HG02884 (cell line): ENCODE results near the gene NANOS3.

Source experiments
- ATAC-seq: cut with Tn5 transposase; IDR thresholded peaks from one replicate; pipeline ENCODE4 v1.9.1; 2021; ENCODE audit warnings: mild to moderate bottlenecking, moderate library complexity; ENCODE audit not compliant: unreplicated experiment

The NANOS3 gene

GRCh38 chr19:13861714-13862531 is 15.0 kb upstream of the NANOS3 start:
- ATAC-seq = peak; percentile 64

- ATAC-seq = no peak
These were observed 12.8 kb upstream of the NANOS3 start for GRCh38 chr19:13864046-13864666.

- no peak for ATAC-seq
These were observed 12.0 kb upstream of the NANOS3 start for GRCh38 chr19:13864667-13865570.

- ATAC-seq = no peak
These were observed 11.1 kb upstream of the NANOS3 start for GRCh38 chr19:13865571-13866462.

GRCh38 chr19:13866463-13867046 is 10.4 kb upstream of the NANOS3 start:
- ATAC-seq = no peak

GRCh38 chr19:13868663-13869062 is 8.3 kb upstream of the NANOS3 start:
- no peak for ATAC-seq

GRCh38 chr19:13869281-13869680 is 7.7 kb upstream of the NANOS3 start:
- ATAC-seq = no peak

GRCh38 chr19:13870873-13871272 is 6.1 kb upstream of the NANOS3 start:
- ATAC-seq = no peak

- ATAC-seq = no peak
These were observed 4.6 kb upstream of the NANOS3 start for GRCh38 chr19:13872339-13872694.

- no peak for ATAC-seq
These were observed 4.1 kb upstream of the NANOS3 start for GRCh38 chr19:13872695-13873389.

- no peak for ATAC-seq
These were observed 3.0 kb upstream of the NANOS3 start for GRCh38 chr19:13873834-13874515.

- ATAC-seq = no peak
These were observed 1.1 kb upstream of the NANOS3 start for GRCh38 chr19:13875824-13876223.

GRCh38 chr19:13877303-13877702 is 369 bp downstream of the NANOS3 start:
- ATAC-seq = no peak

GRCh38 chr19:13880059-13881043 is 3.4 kb downstream of the NANOS3 start:
- ATAC-seq = peak; percentile 66

GRCh38 chr19:13881251-13881691 is 4.3 kb downstream of the NANOS3 start:
- ATAC-seq = no peak

- no peak for ATAC-seq
These were observed 4.9 kb downstream of the NANOS3 start for GRCh38 chr19:13881692-13882418.

- ATAC-seq = no peak
These were observed 5.5 kb downstream of the NANOS3 start for GRCh38 chr19:13882419-13882795.
